Measurements from ENCODE around the gene PIP4K2A.
"Not testable (repeated sequence)": the region's sequence is repeated elsewhere in the genome, so short reads cannot be mapped to it uniquely, and the experiment has no call there.

The PIP4K2A gene

DNA sequence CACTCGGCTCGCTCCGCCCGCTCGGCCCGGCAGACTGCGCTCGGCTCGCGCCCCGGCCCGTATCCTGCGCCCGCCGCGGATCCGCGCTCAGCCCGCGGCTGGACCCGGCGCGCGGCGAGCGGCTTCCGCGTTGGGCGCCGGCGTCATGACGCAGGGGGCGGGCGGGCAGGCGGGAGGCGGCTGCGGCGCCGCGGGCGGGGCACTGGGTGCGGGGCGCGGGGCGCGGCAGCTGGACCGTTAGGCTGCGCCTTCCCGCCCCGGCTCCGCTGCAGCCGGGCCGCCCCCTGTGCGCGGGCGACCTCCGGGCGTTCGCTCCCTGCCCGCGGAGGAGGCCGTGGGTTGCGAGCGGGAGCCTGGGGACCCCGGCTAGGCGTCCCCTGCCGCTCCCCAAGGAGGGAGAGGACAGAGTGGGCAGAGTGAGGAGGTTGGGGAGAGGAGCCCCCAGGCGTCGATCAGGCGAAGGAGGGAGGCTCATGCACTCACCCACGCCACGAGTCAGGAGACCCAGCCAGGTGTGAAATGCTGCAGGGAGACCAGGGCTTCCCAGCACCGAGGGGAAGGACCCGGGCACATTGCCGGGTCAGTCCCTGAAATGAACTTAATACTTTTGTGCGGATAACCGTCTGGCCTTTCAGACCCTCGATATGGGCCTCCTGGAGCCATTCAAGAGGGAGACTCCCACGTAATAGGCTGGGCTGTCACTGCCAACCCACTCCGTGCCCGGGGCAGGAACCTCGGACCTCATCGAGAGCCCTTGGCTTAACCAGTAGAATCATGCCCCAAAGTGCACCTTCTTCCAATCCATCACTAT is at the start of gene PIP4K2A:
Gene PIP4K2A (minus strand): TSS at position 100 of the 811 bp plus-strand sequence. CDS start 252 bp downstream, outside the sequence.
- DNase-seq = peak in 1 of 2 donors; percentile 48

DNA sequence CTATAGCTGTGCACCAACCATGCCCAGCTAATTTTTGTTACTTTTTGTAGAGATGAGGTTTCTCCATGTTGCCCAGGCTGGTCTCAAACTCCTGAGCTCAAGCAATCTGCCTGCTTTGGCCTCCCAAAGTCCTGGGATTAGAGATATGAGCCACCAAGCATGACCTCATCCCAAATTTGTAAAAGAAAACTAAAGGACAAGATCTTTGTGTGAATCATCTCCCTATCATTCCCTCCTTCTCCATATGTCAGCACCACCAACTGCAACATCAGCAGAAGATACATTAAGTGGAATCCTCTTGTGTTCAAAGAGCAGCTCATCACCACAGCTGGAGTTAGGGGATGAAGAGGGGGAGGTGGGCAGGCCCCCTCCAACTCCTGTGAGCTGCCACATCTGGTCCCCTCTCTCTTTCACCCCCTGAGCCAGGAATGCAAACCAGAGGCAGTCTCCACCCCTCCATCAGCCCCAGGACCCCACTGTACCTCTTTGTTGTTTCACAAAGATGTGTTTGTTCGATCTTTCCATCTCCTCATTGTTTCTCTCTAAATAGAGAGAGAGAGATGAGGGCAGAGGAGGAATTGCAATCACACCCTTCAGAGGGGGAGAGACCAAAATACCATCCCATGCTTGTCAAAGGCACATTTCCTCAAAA is 47.3 kb upstream of the PIP4K2A start:
- DNase-seq = no peak

DNA sequence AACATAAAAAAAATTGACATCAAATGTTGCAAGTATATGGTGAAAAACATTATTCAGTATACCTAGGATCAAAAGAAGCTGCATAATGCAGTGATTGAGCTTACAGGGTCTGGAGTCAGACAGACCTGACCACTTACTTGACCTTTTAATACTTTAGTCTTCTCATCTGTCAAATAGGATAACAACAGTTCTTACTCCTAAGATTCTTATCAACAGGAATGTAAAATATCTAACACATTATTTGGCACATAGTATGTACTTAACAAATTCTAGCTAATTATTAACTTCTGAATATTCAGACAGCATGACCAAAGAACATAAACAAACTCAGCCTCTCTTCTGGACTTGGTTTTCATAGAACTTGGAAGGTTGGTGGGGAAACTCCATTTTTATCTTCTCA is 45.6 kb upstream of the PIP4K2A start:
- no peak for DNase-seq

- no peak for DNase-seq
These were observed 44.5 kb upstream of the PIP4K2A start for GRCh38 chr10:22758867-22759266.

- no peak for DNase-seq
These were observed 39.9 kb upstream of the PIP4K2A start for GRCh38 chr10:22754296-22754695.

GRCh38 chr10:22753786-22754185 is 39.4 kb upstream of the PIP4K2A start:
- no peak for DNase-seq

- no peak for DNase-seq
These were observed 38.0 kb upstream of the PIP4K2A start for GRCh38 chr10:22752272-22752889.

- DNase-seq = no peak
These were observed 35.8 kb upstream of the PIP4K2A start for GRCh38 chr10:22750131-22750530.

GRCh38 chr10:22744858-22745257 is 30.5 kb upstream of the PIP4K2A start:
- DNase-seq = not testable (repeated sequence)

DNA sequence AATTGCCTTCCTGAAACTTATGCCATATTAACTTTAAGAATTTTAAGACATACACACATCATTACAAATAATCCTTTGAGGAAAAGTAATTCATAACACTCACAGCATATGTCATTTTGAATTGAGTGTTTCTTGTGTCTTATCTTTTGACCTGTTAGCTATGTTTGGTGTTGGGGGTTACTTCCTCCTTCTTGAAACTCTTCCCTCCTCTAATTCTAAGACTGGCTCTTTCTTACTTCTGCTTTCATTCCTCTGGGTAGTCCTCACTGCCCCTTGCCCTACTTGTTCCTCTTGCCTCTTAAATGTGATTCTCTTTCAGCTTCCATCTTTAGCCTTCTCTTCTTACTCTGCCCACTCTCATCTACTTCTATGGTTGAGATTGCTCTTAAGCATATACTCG is 28.3 kb upstream of the PIP4K2A start:
- peak in 1 of 2 donors; percentile 93 for DNase-seq

DNA sequence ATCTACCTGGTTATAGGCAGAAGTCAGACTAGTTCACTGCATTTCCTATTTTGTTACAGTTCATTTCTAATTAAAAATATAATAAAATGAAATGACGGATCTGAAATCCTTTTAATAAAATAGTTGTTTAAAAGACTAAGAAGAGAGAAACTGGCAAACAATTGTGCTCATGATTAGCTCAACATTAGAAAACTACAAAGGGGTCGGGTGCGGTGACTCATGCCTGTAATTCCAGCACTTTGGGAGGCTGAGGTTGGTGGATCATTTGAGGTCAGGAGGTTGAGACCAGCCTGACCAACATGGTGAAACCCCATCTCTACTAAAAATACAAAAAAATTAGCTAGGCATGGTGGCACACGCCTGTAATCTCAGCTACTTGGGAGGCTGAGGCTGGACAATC is 27.3 kb upstream of the PIP4K2A start:
- not testable (repeated sequence) for DNase-seq

GRCh38 chr10:22740180-22740579 is 25.8 kb upstream of the PIP4K2A start:
- no peak for DNase-seq

DNA sequence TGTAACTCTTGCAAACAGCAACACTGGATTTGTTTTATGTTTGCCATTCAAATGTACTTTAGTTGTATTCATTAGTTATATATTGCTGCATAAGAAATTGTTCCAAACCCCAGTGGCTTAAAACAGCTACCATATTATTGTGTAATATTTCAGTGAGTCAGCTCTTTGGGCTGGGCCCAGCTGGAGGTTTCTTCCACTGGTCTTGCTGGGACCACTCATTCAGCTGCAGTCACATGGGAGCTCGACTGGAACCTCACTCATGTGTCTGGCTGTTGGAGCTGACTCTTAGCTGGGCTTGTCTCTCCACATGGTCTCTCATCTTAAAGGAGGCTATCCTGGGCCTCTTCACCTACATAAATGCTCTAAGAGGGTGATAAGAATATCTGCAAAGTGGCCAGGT is 23.2 kb upstream of the PIP4K2A start:
- peak in 1 of 2 donors; percentile 4 for DNase-seq

DNA sequence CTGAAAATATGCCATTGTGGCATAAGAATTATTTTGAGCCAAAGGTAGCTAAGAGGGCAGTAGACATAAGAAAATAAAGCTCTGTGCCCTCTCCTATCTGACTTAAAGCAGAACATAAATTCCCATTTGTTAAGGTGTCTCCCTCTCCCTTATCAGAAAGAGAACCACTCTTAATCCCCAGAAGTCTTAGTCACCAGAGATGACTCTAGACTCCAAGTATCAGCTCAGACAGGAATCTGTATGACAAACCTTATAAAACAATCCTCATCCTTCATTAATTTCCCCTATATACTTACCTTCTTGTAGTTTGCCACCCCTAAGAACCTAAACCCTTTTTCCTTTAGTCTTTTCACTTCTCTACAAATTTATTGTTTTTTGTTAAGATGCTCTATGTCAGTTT is 21.8 kb upstream of the PIP4K2A start:
- DNase-seq = no peak

DNA sequence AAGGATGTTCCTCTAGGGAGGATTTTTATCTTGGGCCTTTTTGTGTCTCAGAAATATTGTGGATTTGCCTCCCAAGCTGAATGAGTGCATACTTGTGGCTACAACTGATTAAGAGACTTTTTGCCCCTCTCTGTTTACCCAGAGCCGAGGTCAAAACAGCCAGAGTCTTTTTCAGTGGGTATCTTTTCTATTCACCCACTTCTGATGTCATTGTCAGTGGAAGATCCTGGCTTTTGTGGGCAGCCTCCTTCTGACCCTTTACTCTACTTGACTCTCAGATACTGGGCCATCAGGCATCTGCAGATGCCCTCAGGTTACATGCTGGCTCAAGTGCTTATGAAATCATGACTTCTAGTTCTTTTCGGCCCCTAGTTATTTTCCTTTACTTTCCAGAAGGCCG is 19.6 kb upstream of the PIP4K2A start:
- DNase-seq = no peak

DNA sequence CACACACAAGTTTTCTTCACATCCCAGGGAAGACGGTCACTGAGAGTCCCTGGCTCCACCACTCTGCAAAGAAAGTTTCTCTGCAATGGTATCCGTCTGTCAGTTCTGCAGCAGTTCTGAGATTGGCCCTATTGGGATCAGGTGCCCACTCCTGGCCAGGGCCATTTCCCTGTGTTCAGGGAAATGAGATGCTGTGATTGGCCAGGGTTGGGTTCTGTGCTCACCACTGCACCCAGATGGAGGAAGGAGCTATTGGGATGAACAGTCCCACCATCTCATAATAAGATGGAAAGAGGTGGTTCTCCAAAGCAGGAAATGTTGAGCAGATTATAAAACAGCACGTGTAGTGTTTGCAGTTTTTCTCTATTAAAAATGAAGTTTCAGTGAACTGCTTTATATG is 13.3 kb upstream of the PIP4K2A start:
- DNase-seq = no peak

DNA sequence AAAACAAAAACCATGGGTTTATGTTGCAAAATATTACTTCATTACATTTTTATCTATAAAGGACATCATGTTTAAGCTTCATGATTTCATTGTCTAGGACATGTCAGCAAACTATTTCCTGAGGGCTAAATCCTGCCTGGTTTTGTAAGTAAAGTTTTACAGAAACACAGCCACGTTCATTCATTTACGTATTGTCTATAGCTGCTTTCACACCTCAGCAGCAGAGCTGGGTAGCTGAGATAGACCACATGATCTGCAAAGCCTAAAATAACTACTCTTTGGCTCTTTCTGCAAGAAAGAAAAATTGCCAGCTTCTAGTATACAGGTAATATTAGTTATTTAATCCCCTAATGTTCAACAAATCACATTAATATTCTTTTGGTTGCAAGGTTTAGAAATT is 12.7 kb upstream of the PIP4K2A start:
- DNase-seq = no peak

- no peak for DNase-seq
These were observed 10.4 kb upstream of the PIP4K2A start for GRCh38 chr10:22724773-22725172.

DNA sequence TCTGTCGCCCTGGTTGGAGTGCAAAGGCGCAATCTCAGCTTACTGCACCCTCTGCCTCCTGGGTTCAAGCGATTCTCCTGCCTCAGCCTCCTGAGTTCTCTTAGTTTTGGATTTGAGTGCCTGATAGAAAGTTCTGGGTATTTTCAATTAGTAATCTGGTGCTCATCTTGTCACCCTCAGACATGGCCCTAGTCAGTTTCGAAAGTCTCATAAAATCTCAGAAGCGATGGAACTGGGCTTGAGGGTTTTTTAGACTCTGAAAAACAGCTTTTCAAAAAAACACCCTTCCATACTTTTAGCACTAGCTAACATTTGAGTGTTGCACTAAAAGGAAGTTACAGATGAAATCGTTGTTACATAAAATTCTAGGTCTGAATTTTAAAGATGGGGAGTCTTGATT is 9.4 kb upstream of the PIP4K2A start:
- DNase-seq = no peak

DNA sequence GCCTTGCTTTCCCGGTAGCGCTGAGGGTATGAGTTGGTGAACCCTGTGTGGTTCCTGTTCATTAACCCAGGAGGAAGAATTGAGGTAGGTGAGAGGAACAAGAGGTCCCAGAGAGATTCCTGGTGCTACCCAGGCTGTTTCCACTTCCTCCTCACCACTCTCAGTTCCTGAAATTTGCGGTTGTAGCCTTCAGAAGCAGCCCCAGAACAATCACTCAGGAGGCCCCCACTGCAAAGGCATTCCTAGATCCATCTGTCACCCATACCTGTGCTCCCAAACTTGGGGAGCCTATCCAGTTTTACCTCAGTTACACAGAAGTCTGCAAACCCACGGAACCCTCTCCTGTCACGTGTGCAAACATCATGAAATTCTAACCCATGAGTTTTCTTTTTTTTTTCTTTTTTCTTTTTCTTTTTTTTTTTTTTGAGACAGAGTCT is 9.0 kb upstream of the PIP4K2A start:
- no peak for DNase-seq

DNA sequence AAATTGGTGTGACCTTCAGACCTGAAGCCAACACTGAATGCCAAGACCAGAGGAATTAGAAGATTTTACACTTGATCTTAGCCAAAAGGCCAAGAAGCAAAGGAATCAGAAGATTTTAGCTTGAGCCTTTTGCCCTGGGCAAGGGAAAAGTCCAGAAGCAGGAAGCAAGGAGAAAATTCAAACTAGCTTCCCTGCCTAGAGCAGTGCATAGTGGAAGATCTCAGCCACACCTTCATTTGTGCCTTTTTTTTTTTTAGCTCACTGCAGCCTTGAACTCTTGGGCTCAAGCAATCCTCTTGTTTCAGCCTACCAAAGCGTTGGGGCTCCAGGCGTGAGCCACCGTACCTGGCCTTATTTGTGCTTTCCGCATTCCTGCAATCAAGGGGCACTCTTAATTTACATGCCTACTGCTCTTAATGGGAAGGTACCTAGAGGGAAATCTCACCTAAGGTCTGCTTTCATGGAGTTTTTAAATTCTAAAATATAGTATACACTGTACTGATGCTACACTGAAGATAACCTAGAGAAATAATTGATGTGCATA is 8.3 kb upstream of the PIP4K2A start:
- no peak for DNase-seq

DNA sequence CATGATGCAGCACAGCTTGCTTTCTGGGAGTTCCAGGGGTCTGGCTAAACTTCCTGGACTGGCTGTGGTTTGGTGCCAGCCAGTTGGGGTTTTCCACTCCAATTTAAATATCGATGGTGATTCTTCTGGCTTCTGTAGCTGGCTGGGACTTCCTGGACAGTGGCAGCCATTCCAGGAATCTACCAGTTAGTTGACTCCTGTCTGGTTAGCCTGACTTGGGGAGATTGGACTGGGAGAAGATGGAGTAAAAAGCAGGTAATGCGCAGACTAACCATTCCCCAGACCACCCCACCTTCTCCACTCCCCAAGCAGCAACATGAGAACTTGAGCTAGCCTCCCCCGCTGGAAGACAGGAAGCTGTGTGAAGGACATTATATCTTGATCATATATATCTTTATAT is 6.3 kb upstream of the PIP4K2A start:
- DNase-seq = no peak

DNA sequence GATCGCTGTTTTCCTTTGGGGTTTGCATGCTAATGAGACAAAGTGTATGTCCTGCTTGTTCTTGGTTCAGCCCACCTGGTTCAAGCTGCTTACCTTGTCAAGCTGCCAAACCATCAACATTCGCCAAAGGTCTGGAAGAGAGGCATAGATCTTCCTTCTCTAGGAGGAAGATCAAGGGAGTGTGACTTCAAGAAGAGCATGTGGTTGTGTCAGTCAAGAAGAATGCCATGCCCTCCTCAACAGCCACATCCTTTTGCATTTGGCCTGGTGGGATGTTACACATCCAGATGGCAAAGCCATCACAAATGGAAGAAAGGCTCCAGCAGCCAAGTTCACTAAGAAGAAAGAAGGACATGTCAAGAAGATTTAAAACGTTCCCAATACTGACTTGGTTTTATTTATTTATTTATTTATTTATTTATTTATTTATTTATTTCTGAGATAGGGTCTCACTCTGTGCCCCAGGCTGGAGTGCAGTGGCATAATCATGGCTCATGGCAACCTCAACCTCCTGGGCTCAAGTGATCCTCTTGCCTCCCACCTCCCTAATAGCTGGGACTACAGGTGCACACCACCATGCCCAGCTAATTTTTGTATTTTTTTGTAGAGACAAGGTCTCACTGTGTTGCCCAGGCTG is 5.1 kb upstream of the PIP4K2A start:
- no peak for DNase-seq

Data from bone marrow (tissue), 2 donors.